Panc1 (cell line): ENCODE results near the gene CHMP5.
A peak's percentile ranks its signal among the peaks of the same experiment; 100 is the strongest.

ENCODE experiments used
- POLR2AphosphoS5 ChIP-seq: IDR thresholded peaks from 2 replicates; pipeline ENCODE4 v1.6.1; 2012; ENCODE audit warnings: mild to moderate bottlenecking, low read depth, low read length, moderate library complexity
- TF ChIP-seq, protein P1 (sequence below): fragments of 450-650 bp; IDR thresholded peaks from 2 replicates; pipeline ENCODE4 v1.5.1; 2017; ENCODE audit warnings: mild to moderate bottlenecking

DNA sequence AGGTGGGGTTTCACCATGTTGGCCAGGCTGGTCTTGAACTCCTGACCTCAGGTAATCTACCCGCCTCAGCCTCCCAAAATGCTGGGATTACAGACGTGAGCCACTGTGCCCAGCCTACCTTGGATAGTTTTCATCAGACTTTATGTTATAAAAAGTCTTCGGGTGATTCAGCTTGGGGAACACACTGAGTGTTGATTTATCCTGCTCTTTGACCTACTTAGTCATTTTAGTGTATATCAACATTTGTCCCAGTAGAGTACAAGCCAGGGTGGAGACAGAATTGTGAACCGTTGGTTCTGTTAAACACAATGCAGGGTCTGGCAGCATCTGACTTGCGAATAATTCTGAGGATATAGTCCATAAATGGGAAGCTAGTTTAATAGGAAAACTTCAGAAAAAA is 65.1 kb downstream of the CHMP5 start:
- TF ChIP-seq POLR2AphosphoS5, result 0 out of 2 replicates have a peak, but pooled peaks have one; percentile 27
- TF ChIP-seq, protein P1, sequence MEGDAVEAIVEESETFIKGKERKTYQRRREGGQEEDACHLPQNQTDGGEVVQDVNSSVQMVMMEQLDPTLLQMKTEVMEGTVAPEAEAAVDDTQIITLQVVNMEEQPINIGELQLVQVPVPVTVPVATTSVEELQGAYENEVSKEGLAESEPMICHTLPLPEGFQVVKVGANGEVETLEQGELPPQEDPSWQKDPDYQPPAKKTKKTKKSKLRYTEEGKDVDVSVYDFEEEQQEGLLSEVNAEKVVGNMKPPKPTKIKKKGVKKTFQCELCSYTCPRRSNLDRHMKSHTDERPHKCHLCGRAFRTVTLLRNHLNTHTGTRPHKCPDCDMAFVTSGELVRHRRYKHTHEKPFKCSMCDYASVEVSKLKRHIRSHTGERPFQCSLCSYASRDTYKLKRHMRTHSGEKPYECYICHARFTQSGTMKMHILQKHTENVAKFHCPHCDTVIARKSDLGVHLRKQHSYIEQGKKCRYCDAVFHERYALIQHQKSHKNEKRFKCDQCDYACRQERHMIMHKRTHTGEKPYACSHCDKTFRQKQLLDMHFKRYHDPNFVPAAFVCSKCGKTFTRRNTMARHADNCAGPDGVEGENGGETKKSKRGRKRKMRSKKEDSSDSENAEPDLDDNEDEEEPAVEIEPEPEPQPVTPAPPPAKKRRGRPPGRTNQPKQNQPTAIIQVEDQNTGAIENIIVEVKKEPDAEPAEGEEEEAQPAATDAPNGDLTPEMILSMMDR, result no peak
